COR-L47 (cell line): Measurements from ENCODE around the gene SLC25A22.
A peak's percentile ranks its signal among the peaks of the same experiment; 100 is the strongest.

Experiments
- DNase-seq: peaks from one replicate; lab custom pipeline; 2025; lab: John Stamatoyannopoulos, UW

Gene SLC25A22

DNA sequence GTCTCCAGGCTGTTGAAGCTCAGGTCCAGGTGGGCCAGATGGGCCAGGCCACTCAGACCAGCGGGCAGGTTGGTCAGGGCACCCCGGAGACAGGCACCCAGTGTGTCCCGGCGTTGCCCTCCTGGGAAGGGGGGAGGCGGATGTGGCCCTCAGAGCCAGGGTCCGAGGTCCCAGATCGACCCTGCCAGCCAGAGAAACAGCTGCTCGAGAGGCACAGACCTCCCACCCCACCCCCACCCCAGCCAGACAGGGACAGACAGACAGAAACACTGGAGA lies 5.3 kb upstream of the SLC25A22 start:
- DNase-seq: no peak

- no peak for DNase-seq
Measured at GRCh38 chr11:802693-803466, 4.8 kb upstream of the SLC25A22 start.

- no peak for DNase-seq
Measured at GRCh38 chr11:802018-802617, 4.0 kb upstream of the SLC25A22 start.

- no peak for DNase-seq
Measured at GRCh38 chr11:801097-801780, 3.2 kb upstream of the SLC25A22 start.

- no peak for DNase-seq
Measured at GRCh38 chr11:800473-800872, 2.4 kb upstream of the SLC25A22 start.

GRCh38 chr11:799641-800316 lies 1.7 kb upstream of the SLC25A22 start:
- DNase-seq: no peak

- DNase-seq: peak; percentile 89
Measured at GRCh38 chr11:797296-798092, 587 bp downstream of the SLC25A22 start.

- no peak for DNase-seq
Measured at GRCh38 chr11:796565-797295, 1.4 kb downstream of the SLC25A22 start.

GRCh38 chr11:795634-796564 lies 2.2 kb downstream of the SLC25A22 start:
- DNase-seq: peak; percentile 53

GRCh38 chr11:794766-795633 lies 3.1 kb downstream of the SLC25A22 start:
- no peak for DNase-seq

- DNase-seq: no peak
Measured at GRCh38 chr11:794013-794765, 3.9 kb downstream of the SLC25A22 start.

GRCh38 chr11:793556-793955 lies 4.5 kb downstream of the SLC25A22 start:
- no peak for DNase-seq

GRCh38 chr11:792873-793272 lies 5.2 kb downstream of the SLC25A22 start:
- no peak for DNase-seq

DNA sequence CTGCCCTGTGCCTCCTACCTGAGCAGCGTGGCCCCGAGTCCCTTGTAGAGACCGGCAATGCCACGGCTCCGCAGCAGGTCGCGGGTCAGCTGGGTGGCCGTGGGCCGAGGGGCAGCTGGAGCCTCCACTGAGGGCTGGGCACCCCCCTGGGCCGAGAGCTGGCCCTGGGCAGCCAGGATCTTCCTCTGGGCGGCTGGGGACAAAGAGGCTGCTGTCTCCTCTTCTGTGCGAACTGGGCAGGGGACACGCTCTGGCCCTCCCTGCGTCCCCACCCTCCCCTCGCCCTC lies 5.6 kb downstream of the SLC25A22 start:
- DNase-seq: no peak

GRCh38 chr11:791658-792534 lies 6.2 kb downstream of the SLC25A22 start:
- no peak for DNase-seq

- DNase-seq: no peak
Measured at GRCh38 chr11:790721-791564, 7.1 kb downstream of the SLC25A22 start.

DNA sequence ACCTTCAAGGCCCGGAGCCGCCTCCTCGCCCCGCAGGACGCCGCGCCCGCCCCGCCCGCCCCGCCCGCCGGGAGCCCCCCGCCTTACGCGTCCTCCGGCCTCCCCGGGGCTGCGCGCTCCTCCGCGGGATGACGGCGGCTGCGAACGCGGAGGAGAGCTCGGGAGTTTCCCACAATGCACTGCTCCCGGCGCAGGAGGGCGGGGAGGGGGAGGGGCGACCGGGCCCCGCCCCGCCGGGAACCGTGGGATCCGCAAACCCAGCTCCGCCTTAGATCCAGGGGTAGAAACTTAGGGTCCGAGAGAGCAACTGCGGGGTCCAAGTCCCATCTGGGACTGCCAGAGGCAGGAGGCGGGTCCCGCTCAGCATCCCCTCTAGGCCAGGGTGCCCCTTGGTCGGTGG lies 8.1 kb downstream of the SLC25A22 start, which contains the start of gene CEND1:
CEND1 (minus strand) TSS at position 148 of the 400 bp plus-strand sequence. CDS start 1,514 bp downstream, outside the sequence.
- peak; percentile 50 for DNase-seq
